NCI-H2196 treated with DMSO at 0.1 percent for 48 hours (cell line): ENCODE results near the gene PERP.
"Not testable (repeated sequence)": the region's sequence is repeated elsewhere in the genome, so short reads cannot be mapped to it uniquely, and the experiment has no call there.

Source experiments
- DNase-seq: peaks from one replicate; lab custom pipeline; 2025; ENCODE audit not compliant: unreplicated experiment; lab: John Stamatoyannopoulos, UW

Gene PERP

GRCh38 chr6:138105880-138106664 lies 1.1 kb downstream of the PERP start:
- DNase-seq, result no peak

- no peak for DNase-seq
Measured at GRCh38 chr6:138105446-138105845, 1.8 kb downstream of the PERP start.

- no peak for DNase-seq
Measured at GRCh38 chr6:138104618-138105213, 2.5 kb downstream of the PERP start.

- no peak for DNase-seq
Measured at GRCh38 chr6:138103871-138104270, 3.3 kb downstream of the PERP start.

- DNase-seq, result no peak
Measured at GRCh38 chr6:138101946-138102731, 5.1 kb downstream of the PERP start.

- no peak for DNase-seq
Measured at GRCh38 chr6:138099832-138100231, 7.4 kb downstream of the PERP start.

- no peak for DNase-seq
Measured at GRCh38 chr6:138098306-138098705, 8.9 kb downstream of the PERP start.

- DNase-seq, result no peak
Measured at GRCh38 chr6:138094260-138094659, 13.0 kb downstream of the PERP start.

- no peak for DNase-seq
Measured at GRCh38 chr6:138093632-138094031, 13.6 kb downstream of the PERP start.

- no peak for DNase-seq
Measured at GRCh38 chr6:138092686-138093085, 14.5 kb downstream of the PERP start.

- no peak for DNase-seq
Measured at GRCh38 chr6:138089325-138089724, 17.9 kb downstream of the PERP start.

- peak; percentile 42 for DNase-seq
Measured at GRCh38 chr6:138088326-138088762, 18.9 kb downstream of the PERP start.

GRCh38 chr6:138087593-138088325 lies 19.5 kb downstream of the PERP start:
- DNase-seq, result no peak

- DNase-seq, result peak; percentile 61
Measured at GRCh38 chr6:138086573-138087196, 20.5 kb downstream of the PERP start.

- no peak for DNase-seq
Measured at GRCh38 chr6:138085839-138086222, 21.4 kb downstream of the PERP start.

GRCh38 chr6:138084904-138085838 lies 22.0 kb downstream of the PERP start:
- no peak for DNase-seq

- DNase-seq, result no peak
Measured at GRCh38 chr6:138082232-138082631, 25.0 kb downstream of the PERP start.

GRCh38 chr6:138079556-138079955 lies 27.7 kb downstream of the PERP start:
- not testable (repeated sequence) for DNase-seq

- DNase-seq, result no peak
Measured at GRCh38 chr6:138078491-138078890, 28.7 kb downstream of the PERP start.

GRCh38 chr6:138073264-138073663 lies 34.0 kb downstream of the PERP start:
- DNase-seq, result no peak
